Lower leg skin (tissue), 3 donors: ENCODE data around the gene TEN1.

ENCODE experiments used
- CTCF ChIP-seq, 3 donors: fragments of 450-650 bp; IDR thresholded peaks; one replicate each; pipeline ENCODE4 v1.5.1; 2016; ENCODE audit warnings: antibody characterized with exemption in 3 of 3, mild to moderate bottlenecking in 3 of 3, moderate library complexity in 2 of 3
- POLR2A ChIP-seq, 2 donors: fragments of 450-650 bp; IDR thresholded peaks; one replicate each; pipeline ENCODE4 v1.6.1; 2016 to 2017; ENCODE audit warnings: antibody characterized with exemption in 2 of 2, mild to moderate bottlenecking in 1 of 2, moderate library complexity in 1 of 2

GRCh38 chr17:75998327-75998795 lies 19.3 kb downstream of the TEN1 start:
- TF ChIP-seq POLR2A (IDR thresholded peaks at IDR 0.05) (no peak), CTCF (IDR thresholded peaks at IDR 0.05) (no peak)
